CD4-positive, alpha-beta T cell treated with Interleukin-15 for 1 hour (primary cell): Measurements from ENCODE around the gene GABRP.
"Not testable (repeated sequence)": the region's sequence is repeated elsewhere in the genome, so short reads cannot be mapped to it uniquely, and the experiment has no call there.

Experiments used
- DNase-seq: peaks from one replicate; pipeline ENCODE4 v3.0.0-alpha.2; 2020

Gene GABRP

GRCh38 chr5:170756691-170757090 is 26.8 kb upstream of the GABRP start:
- no peak for DNase-seq

GRCh38 chr5:170757182-170757601 is 26.3 kb upstream of the GABRP start:
- no peak for DNase-seq

GRCh38 chr5:170757669-170758068 is 25.9 kb upstream of the GABRP start:
- DNase-seq, result no peak

- no peak for DNase-seq
Measured at GRCh38 chr5:170758481-170758880, 25.0 kb upstream of the GABRP start.

- no peak for DNase-seq
Measured at GRCh38 chr5:170760113-170760512, 23.4 kb upstream of the GABRP start.

GRCh38 chr5:170761048-170761707 is 22.3 kb upstream of the GABRP start:
- DNase-seq, result no peak

- DNase-seq, result no peak
Measured at GRCh38 chr5:170761708-170762066, 21.8 kb upstream of the GABRP start.

GRCh38 chr5:170762298-170762697 is 21.2 kb upstream of the GABRP start:
- not testable (repeated sequence) for DNase-seq

- not testable (repeated sequence) for DNase-seq
Measured at GRCh38 chr5:170765868-170766267, 17.7 kb upstream of the GABRP start.

GRCh38 chr5:170769246-170769645 is 14.3 kb upstream of the GABRP start:
- no peak for DNase-seq

GRCh38 chr5:170769898-170770416 is 13.6 kb upstream of the GABRP start:
- no peak for DNase-seq

DNA sequence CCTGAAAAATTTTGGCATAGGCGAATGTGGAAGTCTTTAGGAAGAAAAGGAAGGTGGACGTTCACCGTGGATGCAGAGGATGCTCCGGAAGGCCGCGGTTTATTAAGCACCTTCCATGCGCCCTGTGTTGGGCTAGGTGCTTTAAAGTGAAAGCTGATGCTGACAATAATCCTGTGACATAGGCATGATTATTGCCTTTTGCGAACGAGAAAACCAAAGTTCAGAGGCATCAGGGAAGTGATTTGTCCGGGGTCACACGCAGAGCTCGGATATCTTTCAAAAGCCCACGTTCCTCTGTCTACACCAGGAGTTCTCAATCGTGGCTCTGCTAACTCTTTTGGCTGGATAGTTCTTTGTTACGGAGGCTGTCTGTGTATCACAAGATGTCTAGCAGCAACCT is 12.0 kb upstream of the GABRP start:
- no peak for DNase-seq

DNA sequence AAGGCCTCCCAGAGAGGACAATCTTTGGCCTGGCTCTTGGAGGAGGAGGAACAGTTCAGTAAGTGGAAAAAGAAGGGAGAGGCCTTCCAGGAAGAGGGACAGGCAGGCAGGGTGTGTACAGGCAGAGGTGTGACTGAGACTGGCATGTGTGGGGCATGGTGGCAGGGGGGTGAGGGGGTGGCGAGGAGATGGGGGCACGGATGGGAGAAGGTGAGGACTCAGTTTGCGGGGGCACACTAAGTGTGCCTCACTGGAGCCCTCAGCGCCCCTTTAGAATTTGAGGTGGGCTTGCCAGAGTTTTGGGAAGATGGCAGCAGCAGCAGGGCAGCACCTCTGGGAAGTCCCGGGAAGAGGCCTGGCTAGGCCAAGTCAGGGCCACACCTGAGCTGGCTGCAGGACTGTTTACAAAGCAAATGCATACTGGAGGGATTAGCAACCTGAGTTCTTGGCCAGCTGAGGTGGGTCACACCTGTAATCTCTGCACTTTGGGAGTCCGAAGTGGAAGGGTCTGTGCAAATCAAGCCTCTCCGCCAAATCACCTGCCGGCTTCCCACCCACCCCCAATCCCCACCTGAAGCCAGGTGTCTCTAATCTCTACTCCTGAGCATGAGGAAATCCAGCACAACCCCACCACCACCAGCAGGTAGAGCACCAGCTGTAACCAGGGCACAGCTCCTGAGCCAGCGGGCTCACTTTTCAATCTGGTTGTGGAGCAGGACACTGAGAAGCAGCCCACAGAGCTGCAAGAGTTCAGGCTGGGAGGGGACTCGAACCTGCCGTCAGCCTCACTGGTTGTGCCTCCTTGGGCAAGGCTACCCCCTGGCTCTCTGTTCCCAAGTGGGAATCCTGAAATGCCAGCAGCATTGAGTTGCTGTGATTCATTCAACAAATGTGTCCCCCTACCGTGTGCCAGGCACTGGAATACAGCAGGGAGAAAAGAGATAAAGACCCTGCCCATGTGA is 10.2 kb upstream of the GABRP start:
- DNase-seq, result no peak

GRCh38 chr5:170774831-170775230 is 8.7 kb upstream of the GABRP start:
- no peak for DNase-seq

DNA sequence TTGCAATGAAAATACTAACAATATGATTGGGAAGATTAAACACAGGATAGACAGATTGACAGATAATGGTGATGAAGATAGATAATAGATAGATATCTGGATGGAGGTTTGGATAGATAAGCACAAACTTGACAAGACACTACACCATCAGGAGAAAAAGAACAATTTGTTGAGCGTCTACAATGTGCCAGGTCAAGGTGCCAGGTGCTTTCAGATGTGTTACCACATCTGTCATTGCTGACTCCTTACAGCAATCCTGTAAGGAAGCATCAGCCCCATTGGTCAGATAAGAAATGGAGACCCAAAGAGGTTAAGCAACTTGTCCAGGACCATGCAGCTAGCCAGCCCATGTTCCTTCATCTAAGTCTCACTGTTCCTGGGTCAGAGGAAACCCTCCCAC is 1.6 kb upstream of the GABRP start:
- DNase-seq, result no peak

GRCh38 chr5:170782438-170782837 is 1.1 kb upstream of the GABRP start:
- DNase-seq, result no peak

GRCh38 chr5:170785416-170785815 is 1.9 kb downstream of the GABRP start:
- no peak for DNase-seq

DNA sequence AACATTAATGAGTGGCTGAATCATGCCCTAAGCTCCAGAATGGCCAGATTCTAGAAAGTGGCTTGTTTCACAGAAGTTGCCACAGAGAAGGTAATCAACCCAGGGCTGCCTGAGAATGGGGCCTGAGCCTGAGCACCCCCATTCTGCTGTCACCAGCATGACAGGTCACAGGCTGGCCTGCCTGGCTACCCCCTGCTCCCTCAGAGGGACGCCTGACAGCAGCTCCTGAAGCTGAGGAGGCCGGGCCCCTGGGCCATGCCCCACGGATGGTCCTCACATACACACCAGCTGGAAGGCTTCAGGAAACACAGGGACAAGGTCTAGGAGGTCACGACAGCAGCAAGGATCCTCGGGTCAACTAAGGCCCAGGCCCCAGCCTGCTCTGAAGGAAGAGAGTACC is 3.7 kb downstream of the GABRP start:
- no peak for DNase-seq

DNA sequence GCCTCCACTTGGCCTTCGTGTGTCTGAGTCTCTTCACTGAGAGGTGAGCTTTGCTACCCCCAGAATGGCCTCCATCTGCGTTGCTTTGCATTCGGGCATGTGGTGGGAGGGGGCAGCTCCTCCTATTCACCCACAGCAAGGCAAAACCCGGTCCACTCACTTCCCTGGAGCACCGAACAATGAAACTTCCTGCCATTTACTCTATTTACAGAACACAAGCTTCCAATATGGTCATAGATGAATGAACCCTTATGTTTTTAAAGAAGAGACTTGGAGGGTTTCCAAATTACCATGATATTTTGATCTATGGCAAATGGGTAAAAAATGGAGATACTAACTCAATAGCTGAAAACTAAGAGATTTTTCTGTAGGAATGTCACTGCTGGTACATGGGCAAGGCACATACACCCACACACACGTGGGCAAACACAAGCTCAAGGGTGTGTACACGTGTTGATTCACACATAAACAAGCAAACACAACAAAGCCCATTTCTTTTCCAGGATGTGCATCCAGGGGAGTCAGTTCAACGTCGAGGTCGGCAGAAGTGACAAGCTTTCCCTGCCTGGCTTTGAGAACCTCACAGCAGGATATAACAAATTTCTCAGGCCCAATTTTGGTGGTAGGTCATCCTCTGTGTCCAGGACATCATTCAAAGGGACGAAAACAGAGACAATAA is 5.2 kb downstream of the GABRP start:
- DNase-seq, result no peak

DNA sequence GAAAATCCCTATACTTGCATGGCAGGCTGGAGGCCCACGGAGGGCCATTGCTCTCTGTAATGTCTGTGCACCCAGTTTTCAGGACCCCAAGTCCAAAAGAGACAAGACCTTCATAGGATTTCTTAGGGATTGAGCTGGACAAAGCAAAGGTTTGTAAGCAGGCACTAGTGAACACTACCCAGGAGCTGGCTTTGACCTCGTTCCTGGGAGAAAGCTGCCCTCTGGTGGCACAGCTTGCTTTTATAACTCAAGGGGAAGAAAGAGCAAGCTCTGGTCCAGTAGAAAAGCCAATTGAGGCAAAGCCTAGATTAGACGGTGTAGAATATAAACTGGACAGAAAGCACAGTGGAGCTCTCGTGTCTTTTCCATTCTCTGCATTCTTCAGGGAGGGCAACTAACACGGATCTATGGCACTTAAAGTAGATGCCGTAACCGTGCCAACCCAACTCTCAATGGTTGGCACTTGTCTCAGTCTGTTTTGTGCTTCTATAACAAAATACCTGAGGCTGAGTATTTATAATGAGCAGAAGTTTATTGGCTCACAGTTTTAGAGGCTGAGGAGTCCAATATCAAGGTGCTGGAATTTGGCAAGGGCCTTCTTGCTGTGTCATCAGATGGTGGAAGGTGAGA is 7.9 kb downstream of the GABRP start:
- no peak for DNase-seq

DNA sequence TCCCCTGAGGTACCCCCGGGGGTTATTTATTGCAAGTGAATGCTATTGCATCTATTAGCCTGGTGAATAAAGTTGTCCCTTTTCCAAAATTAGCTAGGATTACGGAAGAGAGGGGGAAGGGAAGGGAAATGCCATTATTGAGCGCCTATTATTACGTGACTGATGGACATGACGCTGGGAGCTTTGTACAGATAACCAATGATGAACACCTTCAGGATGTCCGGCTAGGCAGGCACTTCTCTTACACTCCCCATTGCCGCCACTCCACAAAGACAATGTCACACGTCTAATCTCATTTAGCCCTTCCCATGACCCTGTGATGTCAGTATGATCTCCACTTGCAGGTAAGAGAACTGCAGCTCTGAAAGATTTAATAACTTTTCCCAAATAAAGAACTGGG is 9.4 kb downstream of the GABRP start:
- no peak for DNase-seq

- no peak for DNase-seq
Measured at GRCh38 chr5:170795154-170795553, 11.6 kb downstream of the GABRP start.

- no peak for DNase-seq
Measured at GRCh38 chr5:170805666-170806065, 22.1 kb downstream of the GABRP start.
